GM12878 (cell line): ENCODE measurements around the gene KDM3B. TPM values are rescaled to one million over a fixed set of nuclear protein-coding genes. Genes with fewer than 3 reads are reported as not detected.

Experiments used
- ATAC-seq: fragments of 200-7000 bp; cut with Tn5 transposase; 3 replicates; pipeline ENCODE4 v1.9.1; 2020; ENCODE audit warnings: mild to moderate bottlenecking, moderate library complexity
- BruUV-seq: library from RNA; stranded (reverse); fragments of 400-500 nt; replicated peaks from 2 replicates; lab custom pipeline; 2021; lab: Mats Ljungman, UMichigan
- CTCF ChIA-PET: fragments of 300-600 bp; sonication (Branson Sonifier 250); formaldehyde crosslinking; extraction: SDS; loops from one replicate; lab custom pipeline; 2021; ENCODE audit warnings: inconsistent platforms; lab: Yijun Ruan, JAX
- POLR2A ChIA-PET: fragments of 350-600 bp; formaldehyde crosslinking; extraction: SDS; loops from one replicate; lab custom pipeline; 2021; ENCODE audit warnings: inconsistent platforms; lab: Charles Lee
- RAD21 ChIA-PET: fragments of 300-600 bp; sonication (Branson Sonifier 250); formaldehyde crosslinking; loops from one replicate; lab custom pipeline; 2023; ENCODE audit warnings: antibody characterized with exemption; ENCODE audit not compliant: unreplicated experiment; lab: Charles Lee
- SMC1A ChIA-PET: fragments of 300-600 bp; sonication (Branson Sonifier 250); formaldehyde crosslinking; loops from one replicate; lab custom pipeline; 2023; ENCODE audit not compliant: unreplicated experiment, uncharacterized antibody; lab: Charles Lee
- DNase-seq: peaks from one replicate; pipeline ENCODE4 v3.0.0-alpha.2; 2011; ENCODE audit warnings: low read depth, low spot score
- FAIRE-seq: peaks from 3 replicates; lab custom pipeline; 2011; peaks lifted over from hg19 to GRCh38; lab: Jason Lieb, UNC
- H2AFZ ChIP-seq: 2 replicates; pipeline ENCODE4 v1.6.0; 2011; ENCODE audit warnings: low read depth, low read length, control low read depth; ENCODE audit not compliant: control insufficient read depth
- H3K27ac ChIP-seq: 2 replicates; pipeline ENCODE4 v1.5.1; 2011; ENCODE audit warnings: control low read depth; ENCODE audit not compliant: control insufficient read depth, insufficient read depth
- H3K27me3 ChIP-seq, 2 experiments: replicated peaks in 1 of 2; 2 replicates each; pipeline versions ENCODE4 v1.6.0 to v1.6.1; 2011; ENCODE audit warnings: low read length in 1 of 2; ENCODE audit not compliant: control insufficient read depth in 2 of 2, insufficient read depth in 2 of 2
- H3K36me3 ChIP-seq, 2 experiments: 2 replicates each; pipeline ENCODE4 v1.5.1; 2011; ENCODE audit warnings: low read length in 1 of 2; ENCODE audit not compliant: control insufficient read depth in 2 of 2, insufficient read depth in 2 of 2
- H3K4me1 ChIP-seq: 2 replicates; pipeline ENCODE4 v1.6.1; 2011; ENCODE audit warnings: mild to moderate bottlenecking, low read length, moderate library complexity, mixed read lengths; ENCODE audit not compliant: control insufficient read depth, insufficient read depth
- H3K4me2 ChIP-seq: 2 replicates; pipeline ENCODE4 v1.6.0; 2011; ENCODE audit warnings: control low read depth; ENCODE audit not compliant: control insufficient read depth, insufficient read depth
- H3K4me3 ChIP-seq: fragments of 200-600 bp; sonication (generic); 2 replicates; pipeline ENCODE4 v1.5.1; 2016
- H3K79me2 ChIP-seq: 2 replicates; pipeline ENCODE4 v1.6.0; 2011; ENCODE audit warnings: low read length; ENCODE audit not compliant: control insufficient read depth, insufficient read depth
- H3K9ac ChIP-seq: 2 replicates; pipeline ENCODE4 v1.8.0; 2011; ENCODE audit warnings: low read length, control low read depth, mixed read lengths; ENCODE audit not compliant: control insufficient read depth, insufficient read depth
- H3K9me3 ChIP-seq: replicated peaks from 3 replicates; pipeline ENCODE4 v1.5.1; 2011; ENCODE audit warnings: mild to moderate bottlenecking, low read length; ENCODE audit not compliant: control insufficient read depth, insufficient read depth
- H4K20me1 ChIP-seq: 2 replicates; pipeline ENCODE4 v1.6.0; 2011; ENCODE audit not compliant: control insufficient read depth, insufficient read depth
- BACH1 ChIP-seq: fragments of 450-650 bp; IDR thresholded peaks from 2 replicates; pipeline ENCODE4 v1.6.1; 2017; ENCODE audit warnings: mild to moderate bottlenecking, borderline replicate concordance
- ELK1 ChIP-seq: IDR thresholded peaks from 2 replicates; pipeline ENCODE4 v1.6.1; 2012; ENCODE audit warnings: low read depth, low read length, improper control_type of control experiment
- EZH2 ChIP-seq: IDR thresholded peaks from 2 replicates; pipeline ENCODE4 v1.6.1; 2012; ENCODE audit warnings: low read depth, mild to moderate bottlenecking, control low read depth, inconsistent platforms, low read length, borderline replicate concordance; ENCODE audit not compliant: control insufficient read depth
- FOS ChIP-seq: IDR thresholded peaks from 3 replicates; pipeline ENCODE4 v1.6.1; 2011; ENCODE audit warnings: borderline replicate concordance; ENCODE audit not compliant: insufficient read length; ENCODE audit errors: extremely low read depth
- HCFC1 ChIP-seq: fragments of 150-350 bp; IDR thresholded peaks from 2 replicates; pipeline ENCODE4 v1.6.1; 2014; ENCODE audit warnings: low read length
- IKZF1 ChIP-seq: fragments of 450-650 bp; conservative IDR thresholded peaks from 2 replicates; pipeline ENCODE4 v1.6.1; 2017; ENCODE audit warnings: antibody characterized with exemption, mild to moderate bottlenecking
- KAT2A ChIP-seq: conservative IDR thresholded peaks from 2 replicates; pipeline ENCODE4 v1.6.1; 2011; ENCODE audit warnings: low read depth, low read length; ENCODE audit not compliant: control insufficient read depth
- NFYB ChIP-seq: IDR thresholded peaks from 2 replicates; pipeline ENCODE4 v1.6.1; 2011; ENCODE audit warnings: low read depth, mild to moderate bottlenecking, low read length, improper control_type of control experiment, moderate library complexity; ENCODE audit not compliant: insufficient read depth
- NR2C2 ChIP-seq: IDR thresholded peaks from 2 replicates; pipeline ENCODE4 v1.6.1; 2011; ENCODE audit warnings: borderline replicate concordance, low read depth; ENCODE audit not compliant: control insufficient read depth, insufficient read length
- PKNOX1 ChIP-seq: fragments of 450-650 bp; IDR thresholded peaks from 2 replicates; pipeline ENCODE4 v1.6.1; 2016; ENCODE audit warnings: mild to moderate bottlenecking
- POLR2A ChIP-seq: IDR thresholded peaks from 2 replicates; pipeline ENCODE4 v1.6.1; 2011; ENCODE audit warnings: low read depth, mild to moderate bottlenecking, low read length
- PRDM15 ChIP-seq: fragments of 450-650 bp; formaldehyde crosslinking; IDR thresholded peaks from 2 replicates; pipeline ENCODE4 v1.4.0; 2020; ENCODE audit warnings: mild to moderate bottlenecking, moderate library complexity
- RAD21 ChIP-seq: IDR thresholded peaks from 2 replicates; pipeline ENCODE4 v1.6.1; 2011; ENCODE audit warnings: mild to moderate bottlenecking, low read depth, low read length, moderate library complexity; ENCODE audit not compliant: insufficient read depth
- STAT1 ChIP-seq: fragments of 450-650 bp; conservative IDR thresholded peaks from 2 replicates; pipeline ENCODE4 v1.6.1; 2014; ENCODE audit warnings: antibody characterized with exemption, mild to moderate bottlenecking
- TARDBP ChIP-seq: IDR thresholded peaks from 2 replicates; pipeline ENCODE4 v1.6.1; 2016; ENCODE audit warnings: borderline replicate concordance
- YBX1 ChIP-seq: fragments of 450-650 bp; IDR thresholded peaks from 2 replicates; pipeline ENCODE4 v1.6.1; 2016; ENCODE audit warnings: antibody characterized with exemption
- WGBS: methylation state at CpG from one replicate; pipeline ENCODE4 v1.1.6; 2016; ENCODE audit warnings: low lambda C conversion rate; ENCODE audit not compliant: insufficient replicate concordance, insufficient coverage; ENCODE audit errors: missing lambda C conversion rate; 5-methylcytosine and 5-hydroxymethylcytosine counted together
- in situ Hi-C: fragments of 300-500 bp; cut with MboI; formaldehyde crosslinking; loops from 9 replicates; pipeline ENCODE4 v1.14.3; 2018; ENCODE audit warnings: mixed read lengths
- intact Hi-C: fragments of 100-400 bp; cut with micrococcal nuclease; formaldehyde crosslinking; loops from one replicate; pipeline ENCODE4 v1.14.2; 2022; ENCODE audit not compliant: unreplicated experiment
- polyA plus RNA-seq, 11 experiments: library from polyadenylated mRNA; depleted of rRNA in 4 of 11; unstranded in 6 of 11; stranded (reverse) in 5 of 11; fragments of >200 nt; fragmentation: Nextera tagmentation in 4 of 11; fragmentation: Illumina TruSeq in 1 of 11; extraction: Ambion mirVana in 4 of 11; extraction: Trizol in 1 of 11; gene quantifications; 1 replicate in 1 of 11; 2 replicates in 10 of 11; pipeline versions ENCODE4 v1.2.1 to v1.2.3, GENCODE V29; 2011 to 2016; ENCODE audit warnings: inconsistent platforms in 2 of 11, missing spikeins in 2 of 11, low read depth in 1 of 11
- total RNA-seq, 4 experiments: library from RNA; depleted of rRNA in 3 of 4; stranded (reverse); fragments of >200 nt in 3 of 4; fragmentation: Illumina TruSeq in 1 of 4; extraction: Trizol in 1 of 4; gene quantifications; 2 replicates each; pipeline versions ENCODE4 v1.2.1 to v1.2.3, GENCODE V29; 2013 to 2021

KDM3B gene
- total and polyA plus RNA-seq, 10 of the 15 experiments (the other 5 are each of a cell fraction or from before 2014, with no cell fraction given): 8.5 to 45.7 (median 29.0) TPM

GRCh38 chr5:138449501-138450239 is 97.2 kb downstream of the KDM3B start:
- Histone ChIP-seq H3K4me2 (peak overlapping the region; percentile 66), H3K27me3 (no peaks in the 10 kb centered on the region), H2AFZ (peak overlapping the region; percentile 75), H3K4me1 (peaks cover 4% of the 10 kb centered on the region; the same call in 1 of the 2 replicates), H3K9ac (peak overlapping the region; percentile 47; the same call in 1 of the 2 replicates), H3K79me2 (no peaks in the 10 kb centered on the region), H3K36me3 (no peaks in the 10 kb centered on the region), H3K4me3 (no peak overlapping the region), H3K9me3 (no peaks in the 10 kb centered on the region), H4K20me1 (no peaks in the 10 kb centered on the region), H3K27ac (no peak overlapping the region)
- in situ Hi-C loops (no loop called here), intact Hi-C loops (loop anchor here (1.0 kb wide), 2 partner anchors 54 to 269 kb away; no protein-coding TSS in a partner anchor)
- DNase-seq: no peak
- CTCF ChIA-PET: interaction anchor here (0.6 to 7.0 kb wide), 36 partner anchors 8 to 494 kb away, joined by 3 to 123 read pairs (median 5); partner anchors contain the start of genes BRD8, CDC25C, EGR1 and ETF1
- peak; percentile 88 for FAIRE-seq
- BruUV-seq: no TSS peak
- RAD21 ChIA-PET: interaction anchor here (0.5 to 5.8 kb wide), 6 partner anchors 8 to 269 kb away, joined by 3 to 56 read pairs (median 7); partner anchors contain the start of gene EGR1
- ATAC-seq: peak; percentile 97
- SMC1A ChIA-PET: interaction anchor here (0.6 to 5.4 kb wide), 11 partner anchors 10 to 96 kb away, joined by 3 to 58 read pairs (median 4); partner anchors contain the start of gene REEP2
- POLR2A ChIA-PET: interaction anchor here (0.6 to 1.9 kb wide), 7 partner anchors 11 to 956 kb away, joined by 4 to 9 read pairs (median 5); partner anchors contain the start of genes EGR1 and REEP2
- 9% methylated on average over 22 of the region's 22 CpGs for WGBS
- TF ChIP-seq KAT2A (no peak), PRDM15 (CRISPR knock-in tag) (no peak), BACH1 (no peak; the same call in 1 of the 2 replicates), IKZF1 (peak; percentile 64), NR2C2 (no peak), FOS (no peak), ELK1 (no peak), YBX1 (no peak), HCFC1 (0 out of 2 replicates have a peak, but pooled peaks have one; percentile 20), POLR2A (no peak), STAT1 (no peak), TARDBP (no peak), RAD21 (peak; percentile 63), NFYB (no peak), PKNOX1 (no peak), EZH2 (no peak)
